Embryonic facial prominence (tissue), 1 donor: Measurements from ENCODE around the gene LUZP2.

Experiments
- DNase-seq: peaks from one replicate; pipeline ENCODE4 v3.0.0-alpha.2; 2016; ENCODE audit errors: extremely low spot score

Gene LUZP2

DNA sequence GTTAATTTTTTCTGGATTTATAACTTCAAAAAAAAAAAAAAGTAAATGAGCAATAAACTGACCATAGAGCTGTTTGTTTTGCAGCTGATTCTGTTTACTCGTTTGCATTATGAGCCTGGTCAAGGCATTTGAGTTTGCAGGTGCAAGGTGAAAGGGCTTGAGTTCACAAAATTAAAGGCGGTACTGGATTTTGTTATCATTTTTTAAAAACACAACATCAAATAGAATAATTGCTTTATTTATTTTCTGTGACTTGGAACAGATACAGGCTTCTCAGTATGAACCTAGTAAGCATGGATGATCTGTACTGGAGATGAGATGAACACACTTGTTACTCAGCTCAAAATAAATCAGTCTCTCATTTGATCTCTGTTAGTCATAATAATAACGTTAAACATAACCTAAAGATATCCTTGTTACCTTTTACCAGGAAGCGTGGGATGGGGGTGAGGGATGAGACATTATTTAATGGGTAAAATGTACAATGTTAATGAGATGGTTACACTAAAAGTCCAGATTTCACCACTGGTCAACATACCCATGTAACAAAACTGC lies 137.8 kb downstream of the LUZP2 start:
- DNase-seq: no peak

- DNase-seq: no peak
Measured at GRCh38 chr11:24635588-24636290, 138.9 kb downstream of the LUZP2 start.

DNA sequence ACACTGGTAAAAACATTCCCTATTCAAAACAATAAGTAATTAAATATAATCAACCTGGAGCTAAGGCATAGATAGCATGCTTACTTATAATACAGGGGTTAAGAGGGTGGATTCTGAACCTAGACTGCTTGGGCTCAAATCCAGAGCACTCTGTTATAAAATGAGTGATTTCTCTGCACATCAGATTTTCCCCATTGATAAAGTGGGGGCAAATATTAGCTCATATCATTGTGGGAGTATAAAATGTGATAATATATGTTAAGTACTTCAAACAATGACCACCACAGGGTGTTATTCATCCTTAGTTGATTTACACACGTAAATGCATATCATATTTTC lies 139.4 kb downstream of the LUZP2 start:
- no peak for DNase-seq

GRCh38 chr11:24637520-24637919 lies 140.7 kb downstream of the LUZP2 start:
- DNase-seq: no peak

DNA sequence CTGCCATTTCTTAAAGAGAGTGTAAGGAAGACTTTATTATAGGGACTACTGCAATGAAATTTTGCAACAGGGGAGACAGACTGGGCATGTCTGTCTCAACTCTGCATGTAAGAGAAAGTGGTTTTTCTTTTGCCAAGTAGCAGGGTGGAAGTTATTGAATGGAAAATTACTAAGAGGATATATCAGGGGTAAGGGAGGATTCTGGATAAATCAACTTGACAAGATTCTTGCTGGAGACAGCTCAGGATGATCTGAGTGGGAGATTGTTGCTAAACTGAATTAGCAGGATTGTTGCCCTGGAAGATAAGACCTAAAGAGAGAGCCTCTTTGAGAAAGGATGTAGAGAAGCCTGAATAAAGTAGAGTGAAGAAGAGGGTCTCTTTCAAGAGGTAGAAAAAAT lies 145.8 kb downstream of the LUZP2 start:
- DNase-seq: no peak

GRCh38 chr11:24645563-24645962 lies 148.7 kb downstream of the LUZP2 start:
- no peak for DNase-seq

DNA sequence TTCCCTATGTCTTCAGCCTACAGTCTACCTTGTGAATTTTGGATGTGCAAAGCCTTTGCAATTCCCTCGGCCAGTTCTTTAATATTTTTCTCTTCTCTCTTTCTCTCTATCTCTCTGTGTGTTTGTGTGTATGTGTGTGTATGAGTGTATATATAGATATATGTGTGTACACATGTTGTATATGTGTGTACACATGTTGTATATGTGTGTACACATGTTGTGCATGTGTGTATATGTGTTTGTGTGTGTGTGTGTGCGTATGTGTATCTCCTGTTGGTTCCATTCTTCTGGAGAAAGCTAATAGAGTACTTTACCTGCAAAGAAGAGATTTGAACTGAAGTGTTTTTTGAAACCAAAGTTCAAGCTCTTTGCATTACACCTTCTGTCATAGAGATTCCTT lies 155.0 kb downstream of the LUZP2 start:
- DNase-seq: no peak

DNA sequence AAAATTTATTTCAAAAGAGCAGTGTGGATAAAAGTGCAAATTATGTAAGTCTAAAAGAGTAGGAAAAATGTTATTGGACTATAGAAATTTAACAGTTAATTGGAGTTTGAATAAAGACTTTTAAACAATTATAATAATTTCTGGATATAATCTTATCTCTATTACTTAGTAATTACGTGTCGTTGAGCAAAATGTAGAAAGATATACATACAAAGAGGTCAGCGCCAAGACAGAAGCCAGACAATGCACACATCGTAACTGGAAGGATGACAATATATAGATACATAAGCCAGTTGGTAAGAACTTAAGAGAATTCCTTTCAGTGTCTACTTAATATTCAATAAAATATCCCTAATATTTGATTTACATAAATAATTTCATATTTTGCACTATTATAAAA lies 157.0 kb downstream of the LUZP2 start:
- no peak for DNase-seq

- DNase-seq: no peak
Measured at GRCh38 chr11:24661331-24661730, 164.5 kb downstream of the LUZP2 start.

GRCh38 chr11:24664399-24664798 lies 167.5 kb downstream of the LUZP2 start:
- no peak for DNase-seq

DNA sequence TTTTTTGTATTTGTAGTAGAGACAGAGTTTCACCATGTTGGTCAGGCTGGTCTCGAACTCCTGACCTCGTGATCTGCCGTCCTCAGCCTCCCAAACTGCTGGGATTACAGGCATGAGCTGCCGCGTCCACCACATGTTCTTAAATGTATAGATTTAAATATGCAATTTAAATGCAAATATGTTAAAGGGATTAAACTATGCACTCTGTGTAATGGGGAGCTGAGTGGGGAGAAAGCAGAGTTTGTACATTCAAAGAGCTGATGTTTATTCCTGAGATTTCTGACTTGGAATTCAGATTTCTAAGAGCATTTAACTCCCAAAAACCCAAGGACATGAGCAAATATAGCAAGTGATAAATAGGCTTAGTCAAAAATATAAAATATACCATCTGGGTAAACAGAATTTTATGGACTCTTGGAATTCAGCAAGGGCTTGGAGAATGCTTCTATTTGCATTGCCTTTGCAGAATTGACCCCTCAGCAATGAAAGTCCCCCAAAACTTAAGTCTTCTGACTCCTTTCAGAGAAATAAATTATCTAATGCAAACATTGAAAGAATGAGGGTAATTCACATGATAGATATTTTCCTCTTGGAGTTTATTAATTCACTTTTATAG lies 170.6 kb downstream of the LUZP2 start:
- DNase-seq: no peak

DNA sequence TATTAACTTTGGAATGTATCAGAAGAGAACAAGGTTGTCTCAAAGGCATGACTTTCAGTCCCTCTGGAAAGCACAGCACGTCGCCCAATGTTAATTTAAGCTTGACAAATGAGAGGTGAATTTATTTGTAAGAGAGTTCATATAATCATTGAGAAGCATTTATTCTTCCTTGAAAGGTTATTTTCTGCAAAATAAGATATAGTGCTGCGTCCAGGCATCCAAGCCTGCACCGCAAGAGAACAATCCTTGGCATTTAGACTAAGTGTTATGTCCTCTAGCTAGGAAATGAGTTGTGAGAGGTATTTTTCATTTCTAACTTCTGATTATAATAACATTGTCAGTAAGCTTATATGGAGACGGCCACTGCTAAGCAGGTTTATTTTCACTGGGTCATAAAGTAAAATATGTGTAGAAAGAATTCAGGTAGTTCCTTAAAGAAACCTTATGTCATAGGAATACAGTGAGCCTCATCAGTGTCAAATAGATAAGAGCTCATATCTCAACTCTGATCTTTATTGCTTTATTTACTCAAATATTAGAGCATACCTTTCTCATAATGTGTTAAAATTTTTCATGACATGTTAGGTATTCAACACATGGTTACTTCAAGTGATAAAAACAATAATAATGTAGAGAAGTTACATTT lies 182.0 kb downstream of the LUZP2 start:
- DNase-seq: no peak

- no peak for DNase-seq
Measured at GRCh38 chr11:24679821-24680351, 183.0 kb downstream of the LUZP2 start.

- DNase-seq: no peak
Measured at GRCh38 chr11:24683583-24683982, 186.7 kb downstream of the LUZP2 start.

DNA sequence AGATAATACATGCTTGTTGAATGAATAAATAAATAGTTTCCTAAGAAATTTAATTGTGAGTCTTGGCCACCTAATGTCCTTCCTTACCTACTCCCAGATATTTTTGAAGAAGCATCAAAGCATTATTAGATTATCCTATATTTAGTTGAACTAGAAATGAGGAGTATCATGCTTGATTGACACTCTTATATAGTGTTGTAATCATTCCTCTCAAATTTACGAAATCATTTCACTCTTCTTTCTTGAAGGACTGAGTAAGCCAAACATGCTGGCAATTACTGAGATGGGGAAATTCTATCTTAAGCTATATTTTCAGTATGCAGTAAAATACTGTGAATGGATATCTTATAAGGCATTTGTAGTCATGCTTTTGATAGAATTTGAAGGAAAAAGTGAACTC lies 189.0 kb downstream of the LUZP2 start:
- no peak for DNase-seq

- no peak for DNase-seq
Measured at GRCh38 chr11:24687531-24688147, 190.8 kb downstream of the LUZP2 start.

- no peak for DNase-seq
Measured at GRCh38 chr11:24688981-24689380, 192.1 kb downstream of the LUZP2 start.

- no peak for DNase-seq
Measured at GRCh38 chr11:24697522-24698111, 200.8 kb downstream of the LUZP2 start.

DNA sequence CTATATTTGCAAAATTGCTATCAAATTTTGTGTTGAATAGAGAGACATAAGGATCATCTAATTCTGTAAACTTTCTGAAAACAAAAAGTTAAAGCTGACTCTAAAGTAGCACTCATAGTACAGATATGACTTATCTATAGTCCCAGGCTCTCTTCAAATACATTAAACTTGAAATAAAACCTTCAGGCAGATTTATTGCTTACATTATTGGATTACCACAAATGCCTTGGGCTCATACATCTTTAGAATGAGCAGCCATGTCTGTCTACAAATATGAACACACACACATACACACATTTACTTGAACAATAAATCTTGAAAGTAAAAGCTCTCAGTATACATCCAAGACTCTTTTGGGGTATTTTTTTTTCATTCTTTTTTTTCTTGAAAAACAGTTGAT lies 207.9 kb downstream of the LUZP2 start:
- DNase-seq: no peak

DNA sequence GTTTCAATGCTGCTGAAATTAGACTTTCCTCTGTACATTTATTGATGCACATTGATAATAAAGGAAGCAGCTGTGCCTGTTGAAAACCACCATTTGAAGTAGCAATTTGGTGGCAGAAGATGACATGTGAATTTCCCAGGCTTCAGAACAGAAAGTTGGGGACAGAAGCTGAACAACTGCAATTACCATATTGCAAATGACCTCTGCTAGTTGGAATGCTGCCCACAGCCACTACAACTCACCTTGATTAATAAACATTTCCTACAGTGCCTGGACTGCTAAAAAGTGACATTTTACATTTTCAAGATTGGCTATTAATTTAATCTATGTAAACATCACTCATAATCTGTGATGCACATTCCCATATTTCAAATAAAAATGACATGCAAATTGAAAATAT lies 208.6 kb downstream of the LUZP2 start:
- no peak for DNase-seq

DNA sequence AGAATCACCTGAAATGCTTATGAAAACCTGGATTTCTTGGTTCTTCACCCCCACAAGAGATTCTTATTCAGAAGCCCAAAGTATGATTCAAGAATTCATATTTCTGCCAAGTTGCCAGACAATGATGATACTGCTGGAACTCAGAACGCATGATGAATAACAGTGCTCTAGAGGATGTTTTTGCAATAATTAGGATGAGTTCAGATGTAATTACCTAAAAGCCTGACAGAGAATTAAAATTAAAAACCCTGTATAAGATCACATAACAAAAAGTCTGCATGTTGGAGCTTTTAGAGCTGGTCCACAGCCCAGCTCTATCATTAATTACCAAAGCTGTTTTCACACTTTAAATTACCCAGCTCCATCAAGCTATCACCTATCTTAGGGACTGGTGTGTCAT lies 211.8 kb downstream of the LUZP2 start:
- no peak for DNase-seq
